ENCODE measurements around the gene MCRIP2. TPM values are rescaled to one million over a fixed set of nuclear protein-coding genes. Genes with fewer than 3 reads are reported as not detected.

The MCRIP2 gene
- total and polyA plus RNA-seq, 2 of the 8 experiments (the other 6 are each of a cell fraction or from before 2014, with no cell fraction given), result 45.4 to 75.5 TPM

- Histone ChIP-seq H4K91ac (replicated peaks; ENCODE audit: insufficient read length, low read length) (no peak overlapping the region), H3K27ac (ENCODE audit: low read depth, low read length) (no peak overlapping the region), H4K5ac (ENCODE audit: insufficient read length, low read depth, low read length) (no peak overlapping the region), H2BK120ac (replicated peaks; ENCODE audit: low read depth, low read length) (no peak overlapping the region), H4K8ac (ENCODE audit: extremely low read depth, insufficient read depth, low read length) (no peak overlapping the region), H3K23ac (ENCODE audit: insufficient read length) (no peak overlapping the region), H3K23me2 (ENCODE audit: low read depth, low read length) (peaks cover 11% of the 10 kb centered on the region), H2BK20ac (ENCODE audit: low read length) (no peak overlapping the region), H2AFZ (ENCODE audit: low read length) (no peak overlapping the region), H3K36me3 (ENCODE audit: control insufficient read depth in 2 of 4, insufficient read depth in 4 of 4, low read length in 3 of 4) (peaks cover 0 to 4% (median 0%) of the 10 kb centered on the region in 4 experiments; a peak in 1 of 8 replicates), H3K18ac (ENCODE audit: extremely low read depth, low read length) (no peak overlapping the region), H3K56ac (replicated peaks; ENCODE audit: insufficient read length, low read depth, low read length) (no peak overlapping the region), H3K27me3 (replicated peaks in 1 of 4; ENCODE audit: control insufficient read depth in 3 of 4, extremely low read depth in 1 of 4, insufficient read depth in 3 of 4, low read length in 3 of 4) (peaks cover 0 to 5% (median 1%) of the 10 kb centered on the region in 4 experiments; a peak in 2 of 7 replicates), H3K4me2 (ENCODE audit: insufficient read depth in 1 of 2, low read depth in 2 of 2, low read length in 2 of 2) (no peak overlapping the region; a peak in 1 of 4 replicates), H3K9me3 (ENCODE audit: insufficient read depth in 2 of 2, low read depth in 1 of 2, low read length in 1 of 2) (no peaks in the 10 kb centered on the region), H3K79me2 (ENCODE audit: control insufficient read depth in 1 of 2, insufficient read depth in 2 of 2, low read length in 2 of 2) (peaks cover 0 to 2% of the 10 kb centered on the region in 2 experiments; a peak in 1 of 4 replicates), H2BK5ac (ENCODE audit: low read depth, low read length) (no peak overlapping the region), H3K4me1 (replicated peaks in 1 of 4; ENCODE audit: control insufficient read depth in 3 of 4, insufficient read depth in 4 of 4, low read length in 3 of 4) (peaks cover 0 to 8% (median 8%) of the 10 kb centered on the region in 4 experiments; a peak in 6 of 7 replicates), H4K20me1 (replicated peaks in 1 of 2; ENCODE audit: control insufficient read depth in 1 of 2, insufficient read depth in 2 of 2, low read length in 2 of 2) (peaks cover 0 to 7% of the 10 kb centered on the region in 2 experiments), H2BK15ac (ENCODE audit: low read length) (no peak overlapping the region), H3K4ac (replicated peaks; ENCODE audit: insufficient read length, low read depth, low read length) (no peak overlapping the region), H2BK12ac (ENCODE audit: low read depth, low read length) (no peak overlapping the region), H3K79me1 (ENCODE audit: low read depth, low read length) (no peaks in the 10 kb centered on the region; the same call in 1 of the 2 replicates), H2AK5ac (ENCODE audit: low read depth, low read length) (no peak overlapping the region), H3K14ac (ENCODE audit: insufficient read length) (no peak overlapping the region), H3K9ac (replicated peaks in 1 of 4; ENCODE audit: extremely low read depth in 1 of 4, low read depth in 3 of 4, low read length in 3 of 4) (no peak overlapping the region), H3K4me3 (ENCODE audit: extremely low read depth in 1 of 4, insufficient read depth in 2 of 4, low read depth in 3 of 4, low read length in 4 of 4) (no peak overlapping the region)
- POLR2A ChIA-PET (ENCODE audit: partially characterized antibody), result interaction anchor here (0.8 to 2.9 kb wide), 14 partner anchors 8 to 276 kb away, joined by 3 to 14 read pairs (median 4); partner anchors contain the start of genes METTL26, MRPL28, RHBDL1 and RHOT2
- CTCF ChIA-PET (ENCODE audit: partially characterized antibody), result interaction anchor here (0.7 to 7.9 kb wide), 20 partner anchors 9 to 248 kb away, joined by 3 to 104 read pairs (median 6); partner anchors contain the start of genes JMJD8, METTL26, NHLRC4 and RHBDL1
- FAIRE-seq (no peak), DNase-seq (ENCODE audit: low read depth in 1 of 2, low spot score in 2 of 2) (no peak)
- WGBS, 2 experiments (ENCODE audit: extremely low coverage in 1 of 2, insufficient coverage in 1 of 2, insufficient read length in 1 of 2, insufficient replicate concordance in 2 of 2, low coverage in 1 of 2, low lambda C conversion rate in 2 of 2, missing lambda C conversion rate in 1 of 2), result 93% methylated on average over 22 of the region's 25 CpGs; no CpG with 5 or more reads in 1 of the 2 experiments
- no peak for TF ChIP-seq TCF12 (IDR thresholded peaks at IDR 0.05; ENCODE audit: low read depth, low read length)
- no peak for TF ChIP-seq KDM4A (IDR thresholded peaks at IDR 0.05; ENCODE audit: low read depth, low read length, severe bottlenecking)
- TF ChIP-seq POLR2AphosphoS5 (IDR thresholded peaks at IDR 0.05; ENCODE audit: low read depth, low read length), result no peak
- no peak for TF ChIP-seq RNF2 (IDR thresholded peaks at IDR 0.05; ENCODE audit: borderline replicate concordance, low read depth, low read length, missing control alignments, poor library complexity, severe bottlenecking)
- no peak for TF ChIP-seq CHD1 (IDR thresholded peaks at IDR 0.05; ENCODE audit: low read depth, low read length)
- no peak for TF ChIP-seq JUN (IDR thresholded peaks at IDR 0.05; ENCODE audit: low read depth, low read length)
- TF ChIP-seq SP4 (IDR thresholded peaks at IDR 0.05; ENCODE audit: low read length), result no peak
- no peak for TF ChIP-seq GABPA (IDR thresholded peaks at IDR 0.05; ENCODE audit: borderline replicate concordance, insufficient read depth, low read length)
- TF ChIP-seq ZNF274 (IDR thresholded peaks at IDR 0.05; ENCODE audit: borderline replicate concordance, extremely low read depth, low read length), result no peak
- TF ChIP-seq CTBP2 (IDR thresholded peaks at IDR 0.05; ENCODE audit: borderline replicate concordance, insufficient read depth, insufficient read length, low read length), result no peak
- TF ChIP-seq GTF2F1 (IDR thresholded peaks at IDR 0.05; ENCODE audit: borderline replicate concordance, low read depth, low read length), result no peak
- TF ChIP-seq CBX5 (IDR thresholded peaks at IDR 0.05; ENCODE audit: low read depth, low read length), result no peak
Measured at GRCh38 chr16:647173-647902, 5.7 kb downstream of the MCRIP2 start.

Data from H1 (cell line).